Articular chondrocyte of knee joint (primary cell): ENCODE data around the gene PSEN1. TPM values are rescaled to one million over a fixed set of nuclear protein-coding genes. Genes with fewer than 3 reads are reported as not detected.

Experiments used
- small RNA-seq: library from RNA; depleted of rRNA; stranded (forward); fragments of <200 nt; gene quantifications from one replicate; pipeline ENCODE3, GENCODE V24; 2012
- total RNA-seq: library from RNA; depleted of rRNA; stranded (reverse); fragments of >200 nt; gene quantifications from 2 replicates; pipeline ENCODE4 v1.2.3, GENCODE V29; 2012

Gene PSEN1
- total RNA-seq, result 68.7 and 71.9 TPM in 2 replicates

GRCh38 chr14:73136387-73137225 lies at the start of gene PSEN1:
PSEN1 (plus strand) TSS chr14:73136507; CDS start chr14:73148020, 11,513 bp downstream.

GRCh38 chr14:73237219-73237785 lies 101.0 kb downstream of the PSEN1 start, which contains the start of gene PAPLN:
PAPLN (plus strand) TSS chr14:73237506; CDS start chr14:73239779, 2,273 bp downstream.

Small RNA genes lying within 50 kb of the gene (small RNA-seq; reads per million reads assigned to genes)
- not detected for gene AC004858.1
- not detected for gene RNU6-419P

Other genes with a start within 250 kb of the PSEN1 start
- gene DPF3, start 242.4 kb upstream of the PSEN1 start, total RNA-seq, result 0.22 and 1.6 TPM in 2 replicates
- 11.9 and 18.9 TPM in 2 replicates for gene DCAF4, start 210.0 kb upstream of the PSEN1 start, total RNA-seq
- 28.7 and 30.5 TPM in 2 replicates for gene ZFYVE1, start 109.4 kb upstream of the PSEN1 start, total RNA-seq
- 53.1 and 57.1 TPM in 2 replicates for gene RBM25, start 78.0 kb upstream of the PSEN1 start, total RNA-seq
- 15.0 and 15.4 TPM in 2 replicates for gene PAPLN, start 101.0 kb downstream of the PSEN1 start, total RNA-seq